ENCODE measurements around the gene QSER1.

Gene QSER1

DNA sequence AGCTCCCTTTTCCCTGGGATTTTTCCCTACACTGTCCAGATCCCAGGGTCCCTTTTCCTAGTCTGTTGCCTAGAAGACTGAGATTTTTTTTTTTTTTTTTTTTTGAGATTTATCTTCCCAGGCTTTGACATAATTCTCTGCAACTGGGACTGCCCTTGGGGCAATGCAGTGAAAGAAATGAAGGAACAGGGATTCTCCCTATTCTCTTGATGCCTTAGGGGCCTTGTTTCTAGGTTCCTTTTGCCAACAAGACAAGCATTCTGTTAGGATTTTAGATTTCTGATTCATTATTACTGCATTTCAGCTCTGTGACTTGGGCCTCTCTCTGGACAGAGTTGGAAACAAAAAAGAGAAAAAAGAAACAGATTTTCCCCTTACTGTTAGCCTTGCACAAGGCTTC is 47.3 kb downstream of the QSER1 start:
- no peak overlapping the region for H3K4me3 ChIP-seq (ENCODE audit: low read depth, low read length)
- DNase-seq (ENCODE audit: low read depth, low spot score) = no peak
- no peak for TF ChIP-seq CTCF (IDR thresholded peaks at IDR 0.05; ENCODE audit: low read depth, low read length)
- in situ Hi-C loops (cut with HindIII; ENCODE audit: low sequenced_read_pairs) = no loop called here

- H3K4me3 ChIP-seq (ENCODE audit: low read depth, low read length) = no peak overlapping the region
- no peak for TF ChIP-seq CTCF (IDR thresholded peaks at IDR 0.05; ENCODE audit: low read depth, low read length)
- in situ Hi-C loops (cut with HindIII; ENCODE audit: low sequenced_read_pairs) = no loop called here
- DNase-seq (ENCODE audit: low read depth, low spot score) = no peak
Measured at GRCh38 chr11:32940865-32941264, 48.3 kb downstream of the QSER1 start.

GRCh38 chr11:32947978-32948377 is 55.4 kb downstream of the QSER1 start:
- H3K4me3 ChIP-seq (ENCODE audit: low read depth, low read length) = no peak overlapping the region
- DNase-seq (ENCODE audit: low read depth, low spot score) = no peak
- in situ Hi-C loops (cut with HindIII; ENCODE audit: low sequenced_read_pairs) = no loop called here
- TF ChIP-seq CTCF (IDR thresholded peaks at IDR 0.05; ENCODE audit: low read depth, low read length) = no peak

DNA sequence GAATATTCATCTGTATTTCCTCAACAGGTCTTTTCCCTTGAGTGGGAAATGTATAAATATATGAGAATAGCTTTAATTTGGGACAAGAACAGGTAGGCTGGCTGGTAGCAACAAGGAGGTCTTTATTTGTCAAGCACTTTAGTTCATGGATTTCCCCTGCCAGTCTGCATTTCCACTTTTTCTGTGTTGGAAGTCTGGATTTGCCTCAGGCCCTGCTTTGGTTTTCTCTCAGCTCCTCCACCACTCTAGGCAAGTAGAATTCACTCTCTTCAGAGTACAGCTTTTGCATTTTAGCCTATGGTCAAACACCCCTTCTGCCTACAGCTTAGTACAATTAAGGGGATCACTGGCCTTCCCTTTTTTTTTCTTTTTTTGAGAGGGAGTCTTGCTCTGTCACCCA is 57.1 kb downstream of the QSER1 start:
- in situ Hi-C loops (cut with HindIII; ENCODE audit: low sequenced_read_pairs) = no loop called here
- no peak overlapping the region for H3K4me3 ChIP-seq (ENCODE audit: low read depth, low read length)
- TF ChIP-seq CTCF (IDR thresholded peaks at IDR 0.05; ENCODE audit: low read depth, low read length) = no peak
- DNase-seq (ENCODE audit: low read depth, low spot score) = no peak

GRCh38 chr11:32952421-32952820 is 59.8 kb downstream of the QSER1 start:
- TF ChIP-seq CTCF (IDR thresholded peaks at IDR 0.05; ENCODE audit: low read depth, low read length) = no peak
- in situ Hi-C loops (cut with HindIII; ENCODE audit: low sequenced_read_pairs) = no loop called here
- DNase-seq (ENCODE audit: low read depth, low spot score) = no peak
- no peak overlapping the region for H3K4me3 ChIP-seq (ENCODE audit: low read depth, low read length)

DNA sequence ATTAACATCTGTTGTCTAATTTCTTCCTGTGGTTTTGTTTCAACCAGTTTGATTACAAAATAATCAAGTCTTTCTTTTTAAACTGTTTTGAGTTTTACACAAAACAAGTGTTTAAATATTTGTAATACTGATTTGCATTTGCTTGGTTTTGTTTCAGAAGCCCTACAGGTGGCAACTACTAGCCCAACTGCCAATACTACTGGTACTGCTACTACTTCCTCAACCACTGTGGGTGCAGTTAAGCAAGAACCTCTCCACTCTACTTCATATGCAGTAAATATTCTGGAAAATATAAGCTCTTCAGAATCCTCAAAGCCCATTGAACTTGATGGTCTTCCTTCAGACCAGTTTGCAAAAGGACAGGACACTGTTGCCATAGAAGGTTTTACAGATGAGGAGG is 61.1 kb downstream of the QSER1 start:
- H3K4me3 ChIP-seq (ENCODE audit: low read depth, low read length) = no peak overlapping the region
- TF ChIP-seq CTCF (IDR thresholded peaks at IDR 0.05; ENCODE audit: low read depth, low read length) = no peak
- DNase-seq (ENCODE audit: low read depth, low spot score) = no peak
- in situ Hi-C loops (cut with HindIII; ENCODE audit: low sequenced_read_pairs) = no loop called here

GRCh38 chr11:32960553-32961164 is 68.0 kb downstream of the QSER1 start:
- no peak overlapping the region for H3K4me3 ChIP-seq (ENCODE audit: low read depth, low read length)
- in situ Hi-C loops (cut with HindIII; ENCODE audit: low sequenced_read_pairs) = no loop called here
- TF ChIP-seq CTCF (IDR thresholded peaks at IDR 0.05; ENCODE audit: low read depth, low read length) = peak; percentile 55
- DNase-seq (ENCODE audit: low read depth, low spot score) = peak; percentile 67

Measured in astrocyte of the spinal cord (primary cell).